ENCODE data around the gene MDGA2.
A peak's percentile ranks its signal among the peaks of the same experiment; 100 is the strongest.

The MDGA2 gene

DNA sequence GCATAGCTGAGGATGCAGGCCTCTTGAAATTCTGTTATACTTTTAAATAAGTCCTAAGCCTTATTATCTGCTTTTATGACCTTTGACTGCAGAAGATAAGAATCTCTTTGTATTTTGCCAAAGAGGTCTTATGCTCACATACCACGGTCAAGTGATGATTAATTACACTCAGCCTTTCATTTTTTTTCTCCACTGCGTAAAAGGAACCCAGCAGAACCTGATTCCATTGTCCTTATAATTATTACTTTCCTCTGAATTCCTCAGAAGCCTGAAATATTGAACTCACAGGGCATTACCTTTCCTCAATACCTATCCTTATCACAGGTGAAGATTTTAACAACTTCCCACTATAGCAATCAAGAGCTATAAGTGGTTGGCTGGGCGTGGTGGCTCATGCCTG lies 525.1 kb downstream of the MDGA2 start:
- Histone ChIP-seq H3K36me3 (ENCODE audit: insufficient read depth, low read length) (no peaks in the 10 kb centered on the region), H3K9me3 (ENCODE audit: low read depth, low read length) (no peaks in the 10 kb centered on the region), H3K9ac (ENCODE audit: insufficient read length) (no peak overlapping the region), H3K27ac (no peak overlapping the region), H3K4me3 (no peak overlapping the region)
- no peak for DNase-seq (ENCODE audit: low read depth, low spot score)
- no peak for TF ChIP-seq POLR2AphosphoS5 (IDR thresholded peaks at IDR 0.05; ENCODE audit: borderline replicate concordance, low read depth, low read length)
- TF ChIP-seq FOXP2 (optimal IDR thresholded peaks at IDR 0.05; ENCODE audit: control extremely low read depth, extremely low read length, insufficient read depth) = no peak
- TF ChIP-seq EZH2 (IDR thresholded peaks at IDR 0.05) = no peak

DNA sequence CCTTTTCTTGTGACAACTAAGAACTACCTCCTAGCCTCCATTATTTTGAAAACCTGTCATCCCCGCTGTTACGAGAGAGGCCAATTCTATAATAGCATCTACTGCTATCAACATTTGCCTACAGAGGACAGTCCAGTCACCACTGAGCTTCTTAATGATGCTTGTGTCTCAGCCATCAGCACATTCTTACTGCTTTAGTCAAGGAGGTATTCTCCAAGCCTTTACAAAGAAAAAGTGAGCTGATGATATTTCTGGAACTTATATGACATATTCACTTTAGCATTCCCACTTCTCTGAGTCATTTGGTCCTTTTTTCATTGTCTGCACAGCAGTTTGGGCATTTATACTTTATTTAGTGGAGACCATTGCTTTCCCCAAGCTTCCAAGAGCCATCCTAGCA lies 526.1 kb downstream of the MDGA2 start:
- Histone ChIP-seq H3K4me3 (no peak overlapping the region), H3K27ac (no peak overlapping the region), H3K9ac (ENCODE audit: insufficient read length) (no peak overlapping the region), H3K9me3 (ENCODE audit: low read depth, low read length) (no peaks in the 10 kb centered on the region), H3K36me3 (ENCODE audit: insufficient read depth, low read length) (no peaks in the 10 kb centered on the region)
- TF ChIP-seq FOXP2 (optimal IDR thresholded peaks at IDR 0.05; ENCODE audit: control extremely low read depth, extremely low read length, insufficient read depth) (no peak), EZH2 (IDR thresholded peaks at IDR 0.05) (no peak), POLR2AphosphoS5 (IDR thresholded peaks at IDR 0.05; ENCODE audit: borderline replicate concordance, low read depth, low read length) (no peak)
- no peak for DNase-seq (ENCODE audit: low read depth, low spot score)

DNA sequence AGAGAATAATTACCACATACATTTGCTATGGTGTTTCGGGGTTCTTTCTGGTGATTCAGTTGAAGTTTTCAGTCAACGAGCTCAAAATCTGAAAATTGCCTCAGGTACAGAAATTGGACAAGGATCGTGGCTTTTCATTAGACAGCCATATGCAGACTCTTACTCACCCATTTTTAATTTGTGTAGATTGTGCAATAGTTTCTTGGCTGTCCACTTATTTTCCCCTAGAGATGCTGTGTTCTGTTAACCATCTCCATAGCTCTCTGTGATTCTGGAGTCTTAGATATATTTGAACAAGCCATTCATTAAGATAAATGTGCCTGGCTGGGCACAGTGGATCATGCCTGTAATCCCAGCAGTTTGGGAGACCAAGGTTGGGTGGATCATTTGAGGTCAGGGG lies 526.7 kb downstream of the MDGA2 start:
- Histone ChIP-seq H3K27ac (no peak overlapping the region), H3K9ac (ENCODE audit: insufficient read length) (no peak overlapping the region), H3K9me3 (ENCODE audit: low read depth, low read length) (no peaks in the 10 kb centered on the region), H3K36me3 (ENCODE audit: insufficient read depth, low read length) (no peaks in the 10 kb centered on the region), H3K4me3 (no peak overlapping the region)
- TF ChIP-seq EZH2 (IDR thresholded peaks at IDR 0.05) (no peak), POLR2AphosphoS5 (IDR thresholded peaks at IDR 0.05; ENCODE audit: borderline replicate concordance, low read depth, low read length) (no peak), FOXP2 (optimal IDR thresholded peaks at IDR 0.05; ENCODE audit: control extremely low read depth, extremely low read length, insufficient read depth) (no peak)
- no peak for DNase-seq (ENCODE audit: low read depth, low spot score)

DNA sequence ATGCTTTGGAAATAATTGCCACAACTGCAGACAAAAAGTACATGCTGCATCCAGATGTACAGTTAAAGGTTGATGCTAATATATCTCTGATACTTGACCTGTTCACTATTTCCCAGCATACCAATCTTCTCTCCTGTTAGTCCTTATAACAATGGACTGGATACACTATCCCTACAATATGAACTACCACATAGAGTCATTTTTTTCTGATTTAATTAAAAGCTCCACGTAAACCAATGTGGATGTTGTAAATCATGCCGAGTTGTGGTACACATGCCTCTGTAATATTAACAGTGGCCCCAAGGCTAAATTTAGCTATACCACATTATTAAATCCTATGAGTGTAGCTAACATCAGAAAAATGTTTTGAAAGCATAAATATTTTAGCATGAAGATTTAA lies 554.8 kb downstream of the MDGA2 start:
- Histone ChIP-seq H3K9ac (ENCODE audit: insufficient read length) (no peak overlapping the region), H3K27ac (no peak overlapping the region)

DNA sequence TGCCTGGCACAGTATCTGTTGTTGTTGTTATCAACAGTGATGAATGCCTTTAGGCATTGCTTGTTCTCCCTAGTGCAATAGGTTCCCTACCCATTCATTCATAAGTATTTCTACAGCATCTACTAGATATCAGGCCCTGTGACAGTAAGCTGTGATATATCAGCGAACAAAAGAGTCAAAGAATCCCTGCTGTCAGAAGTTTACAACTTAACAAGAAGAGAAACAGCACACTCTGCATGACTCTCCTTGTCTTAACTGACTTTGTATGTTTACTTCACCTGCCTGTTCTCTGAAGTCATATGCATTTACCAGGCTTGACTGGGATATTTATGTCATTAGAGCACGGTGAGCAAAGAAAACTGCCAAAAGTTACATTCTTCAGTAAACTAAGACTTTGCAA lies 571.6 kb downstream of the MDGA2 start:
- DNase-seq (ENCODE audit: low read depth, low spot score) = no peak
- Histone ChIP-seq H3K9ac (ENCODE audit: insufficient read length) (no peak overlapping the region), H3K9me3 (ENCODE audit: low read depth, low read length) (no peaks in the 10 kb centered on the region), H3K27ac (no peak overlapping the region), H3K36me3 (ENCODE audit: insufficient read depth, low read length) (no peaks in the 10 kb centered on the region), H3K4me3 (no peak overlapping the region)
- no peak for TF ChIP-seq EZH2 (IDR thresholded peaks at IDR 0.05)
- no peak for TF ChIP-seq POLR2AphosphoS5 (IDR thresholded peaks at IDR 0.05; ENCODE audit: borderline replicate concordance, low read depth, low read length)
- no peak for TF ChIP-seq FOXP2 (optimal IDR thresholded peaks at IDR 0.05; ENCODE audit: control extremely low read depth, extremely low read length, insufficient read depth)

More for the DNA sequence above, 554.8 kb downstream of the MDGA2 start:
- H3K9me3 ChIP-seq (ENCODE audit: low read depth, low read length) = no peaks in the 10 kb centered on the region
- TF ChIP-seq FOXP2 (optimal IDR thresholded peaks at IDR 0.05; ENCODE audit: control extremely low read depth, extremely low read length, insufficient read depth) = no peak
- no peak for TF ChIP-seq EZH2 (IDR thresholded peaks at IDR 0.05)
- TF ChIP-seq POLR2AphosphoS5 (IDR thresholded peaks at IDR 0.05; ENCODE audit: borderline replicate concordance, low read depth, low read length) = no peak
- no peaks in the 10 kb centered on the region for H3K36me3 ChIP-seq (ENCODE audit: insufficient read depth, low read length)
- peak; percentile 26 for DNase-seq (ENCODE audit: low read depth, low spot score)
- no peak overlapping the region for H3K4me3 ChIP-seq

DNA sequence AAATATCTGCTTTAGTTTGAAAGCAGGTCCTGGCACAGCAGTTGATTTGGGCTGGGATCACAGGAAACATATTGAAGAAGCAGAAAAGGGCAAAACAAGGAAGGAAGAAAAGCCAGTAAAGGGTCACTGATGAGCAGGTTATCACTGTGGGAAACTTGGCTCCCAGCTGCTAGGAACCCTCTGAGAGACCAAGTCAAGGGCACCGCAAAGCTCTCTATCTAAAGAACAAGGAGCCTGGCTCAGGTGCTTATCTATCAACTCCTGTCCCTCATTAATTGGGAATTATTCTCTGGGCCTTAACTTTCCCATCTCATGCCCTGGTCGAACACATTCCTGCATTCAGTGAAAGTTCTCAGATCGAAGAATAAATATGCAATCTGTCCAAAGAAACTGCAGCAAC lies 572.9 kb downstream of the MDGA2 start:
- no peak overlapping the region for H3K27ac ChIP-seq
- TF ChIP-seq EZH2 (IDR thresholded peaks at IDR 0.05) (no peak), POLR2AphosphoS5 (IDR thresholded peaks at IDR 0.05; ENCODE audit: borderline replicate concordance, low read depth, low read length) (no peak), FOXP2 (optimal IDR thresholded peaks at IDR 0.05; ENCODE audit: control extremely low read depth, extremely low read length, insufficient read depth) (no peak)
- no peaks in the 10 kb centered on the region for H3K36me3 ChIP-seq (ENCODE audit: insufficient read depth, low read length)
- no peak overlapping the region for H3K9ac ChIP-seq (ENCODE audit: insufficient read length)
- H3K4me3 ChIP-seq = no peak overlapping the region
- DNase-seq (ENCODE audit: low read depth, low spot score) = no peak
- H3K9me3 ChIP-seq (ENCODE audit: low read depth, low read length) = no peaks in the 10 kb centered on the region

DNA sequence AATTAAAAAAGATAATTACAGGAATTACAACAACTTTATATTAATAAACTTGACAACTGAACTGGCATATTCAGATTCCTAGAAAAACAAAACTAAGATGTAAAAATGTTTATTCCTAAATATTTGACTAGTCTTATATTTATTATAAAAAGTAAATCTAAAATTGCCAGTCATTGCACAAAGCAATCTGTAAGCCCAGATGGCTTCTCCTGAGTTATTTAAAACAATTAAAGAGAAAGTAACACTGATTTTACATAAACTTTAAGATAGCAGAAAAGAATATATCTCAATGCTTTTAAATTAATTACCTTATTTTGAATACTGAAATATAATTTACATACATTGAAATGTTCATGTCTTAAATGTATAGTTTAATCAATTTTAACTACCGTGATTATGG lies 589.7 kb downstream of the MDGA2 start:
- no peaks in the 10 kb centered on the region for H3K9me3 ChIP-seq (ENCODE audit: low read depth, low read length)

DNA sequence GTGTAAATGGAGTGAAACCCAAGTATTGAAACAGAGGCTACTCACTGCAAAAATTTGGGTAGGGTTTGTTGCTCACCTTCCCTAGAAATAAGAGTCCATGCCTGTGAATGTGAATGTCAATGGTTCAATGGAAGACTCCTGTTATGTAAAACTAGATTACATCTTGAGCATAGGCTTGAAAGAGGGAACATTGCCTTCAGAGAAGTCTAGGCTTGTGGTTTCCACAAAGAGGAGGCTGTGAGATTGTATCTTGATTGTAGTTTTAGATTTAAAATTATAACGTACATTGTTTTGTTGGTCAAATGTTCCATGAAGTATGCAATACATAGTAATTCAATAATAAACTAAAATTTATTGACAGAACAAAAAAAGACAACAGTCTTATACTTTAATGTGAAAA lies 610.1 kb downstream of the MDGA2 start:
- H3K4me3 ChIP-seq = no peak overlapping the region
- TF ChIP-seq POLR2AphosphoS5 (IDR thresholded peaks at IDR 0.05; ENCODE audit: borderline replicate concordance, low read depth, low read length) = no peak
- TF ChIP-seq FOXP2 (optimal IDR thresholded peaks at IDR 0.05; ENCODE audit: control extremely low read depth, extremely low read length, insufficient read depth) = no peak
- TF ChIP-seq EZH2 (IDR thresholded peaks at IDR 0.05) = no peak
- H3K9ac ChIP-seq (ENCODE audit: insufficient read length) = no peak overlapping the region
- DNase-seq (ENCODE audit: low read depth, low spot score) = no peak
- no peak overlapping the region for H3K27ac ChIP-seq
- H3K36me3 ChIP-seq (ENCODE audit: insufficient read depth, low read length) = no peaks in the 10 kb centered on the region
- H3K9me3 ChIP-seq (ENCODE audit: low read depth, low read length) = no peaks in the 10 kb centered on the region

More for the DNA sequence above, 589.7 kb downstream of the MDGA2 start:
- no peak overlapping the region for H3K27ac ChIP-seq
- no peak for DNase-seq (ENCODE audit: low read depth, low spot score)
- no peak overlapping the region for H3K9ac ChIP-seq (ENCODE audit: insufficient read length)
- no peak overlapping the region for H3K4me3 ChIP-seq
- TF ChIP-seq EZH2 (IDR thresholded peaks at IDR 0.05) (no peak), POLR2AphosphoS5 (IDR thresholded peaks at IDR 0.05; ENCODE audit: borderline replicate concordance, low read depth, low read length) (no peak), FOXP2 (optimal IDR thresholded peaks at IDR 0.05; ENCODE audit: control extremely low read depth, extremely low read length, insufficient read depth) (no peak)
- H3K36me3 ChIP-seq (ENCODE audit: insufficient read depth, low read length) = no peaks in the 10 kb centered on the region

DNA sequence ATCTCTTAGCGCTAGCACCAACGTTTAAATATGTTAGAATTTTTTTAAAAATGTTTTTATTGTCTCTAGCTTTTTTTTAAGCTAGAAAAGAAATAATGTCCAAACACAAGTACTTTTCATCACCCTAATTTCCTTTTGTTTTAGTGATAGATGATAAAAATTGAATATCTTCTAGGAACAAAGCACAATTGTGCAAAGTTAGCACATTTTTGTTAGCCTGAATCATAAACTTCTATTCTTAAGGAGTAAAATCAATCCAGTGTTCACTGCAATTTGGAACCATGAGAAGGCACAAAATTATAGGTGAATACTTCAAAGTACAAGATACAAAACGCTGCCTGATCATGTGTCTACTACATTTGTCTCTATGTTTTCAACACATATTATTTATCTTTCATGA lies 615.4 kb downstream of the MDGA2 start:
- TF ChIP-seq FOXP2 (optimal IDR thresholded peaks at IDR 0.05; ENCODE audit: control extremely low read depth, extremely low read length, insufficient read depth) (no peak), POLR2AphosphoS5 (IDR thresholded peaks at IDR 0.05; ENCODE audit: borderline replicate concordance, low read depth, low read length) (no peak), EZH2 (IDR thresholded peaks at IDR 0.05) (no peak)
- no peak overlapping the region for H3K4me3 ChIP-seq
- H3K9me3 ChIP-seq (ENCODE audit: low read depth, low read length) = no peaks in the 10 kb centered on the region
- no peaks in the 10 kb centered on the region for H3K36me3 ChIP-seq (ENCODE audit: insufficient read depth, low read length)
- H3K9ac ChIP-seq (ENCODE audit: insufficient read length) = no peak overlapping the region
- no peak overlapping the region for H3K27ac ChIP-seq
- no peak for DNase-seq (ENCODE audit: low read depth, low spot score)
